Globus pallidus (tissue), 1 donor: ENCODE data around the gene CSMD2.
A peak's percentile ranks its signal among the peaks of the same experiment; 100 is the strongest.
"Not testable (repeated sequence)": the region's sequence is repeated elsewhere in the genome, so short reads cannot be mapped to it uniquely, and the experiment has no call there.

Experiments
- DNase-seq: peaks from one replicate; pipeline ENCODE4 v3.0.0-alpha.2; 2015; ENCODE audit warnings: low spot score

The CSMD2 gene

GRCh38 chr1:34164771-34165391 lies at the start of gene CSMD2:
CSMD2 (minus strand) TSS chr1:34165230; CDS start chr1:34165097, 133 bp downstream.
- peak; percentile 81 for DNase-seq

GRCh38 chr1:34213956-34214355 lies 48.9 kb upstream of the CSMD2 start:
- no peak for DNase-seq

- no peak for DNase-seq
Observed at GRCh38 chr1:34212673-34213072, 47.6 kb upstream of the CSMD2 start.

GRCh38 chr1:34199927-34200326 lies 34.9 kb upstream of the CSMD2 start:
- no peak for DNase-seq

GRCh38 chr1:34192621-34193020 lies 27.6 kb upstream of the CSMD2 start:
- DNase-seq, result no peak

- DNase-seq, result no peak
Observed at GRCh38 chr1:34190692-34191091, 25.7 kb upstream of the CSMD2 start.

- no peak for DNase-seq
Observed at GRCh38 chr1:34188985-34189384, 24.0 kb upstream of the CSMD2 start.

GRCh38 chr1:34188418-34188817 lies 23.4 kb upstream of the CSMD2 start:
- DNase-seq, result no peak

GRCh38 chr1:34186741-34187494 lies 21.9 kb upstream of the CSMD2 start:
- DNase-seq, result no peak

GRCh38 chr1:34183381-34183780 lies 18.4 kb upstream of the CSMD2 start:
- DNase-seq, result not testable (repeated sequence)

- DNase-seq, result no peak
Observed at GRCh38 chr1:34178072-34178471, 13.0 kb upstream of the CSMD2 start.

GRCh38 chr1:34176830-34177603 lies 12.0 kb upstream of the CSMD2 start, which contains the start of gene C1orf94:
C1orf94 (plus strand) TSS chr1:34176907; CDS start chr1:34177790, 883 bp downstream.
- DNase-seq, result peak; percentile 33

- DNase-seq, result no peak
Observed at GRCh38 chr1:34175744-34176143, 10.7 kb upstream of the CSMD2 start.

- no peak for DNase-seq
Observed at GRCh38 chr1:34167389-34167788, 2.4 kb upstream of the CSMD2 start.

GRCh38 chr1:34166625-34167361 lies 1.8 kb upstream of the CSMD2 start:
- DNase-seq, result peak; percentile 93

- peak; percentile 59 for DNase-seq
Observed at GRCh38 chr1:34166191-34166624, 1.2 kb upstream of the CSMD2 start.

GRCh38 chr1:34165422-34165921 lies 442 bp upstream of the CSMD2 start:
- peak; percentile 34 for DNase-seq

- peak; percentile 31 for DNase-seq
Observed at GRCh38 chr1:34163792-34164731, 968 bp downstream of the CSMD2 start.

GRCh38 chr1:34162852-34163766 lies 1.9 kb downstream of the CSMD2 start:
- DNase-seq, result peak; percentile 86
